CD4-positive, alpha-beta T cell treated with Interleukin-15 for 4 hours (primary cell): ENCODE data around the gene SLC4A7.
"Not testable (repeated sequence)": the region's sequence is repeated elsewhere in the genome, so short reads cannot be mapped to it uniquely, and the experiment has no call there.

Experiments
- DNase-seq: peaks from one replicate; pipeline ENCODE4 v3.0.0-alpha.2; 2020; ENCODE audit warnings: low spot score

SLC4A7 gene

GRCh38 chr3:27358372-27358771 is 125.8 kb downstream of the SLC4A7 start:
- DNase-seq: no peak

GRCh38 chr3:27357665-27358258 is 126.4 kb downstream of the SLC4A7 start:
- DNase-seq: peak; percentile 73

GRCh38 chr3:27356976-27357375 is 127.2 kb downstream of the SLC4A7 start:
- DNase-seq: no peak

- no peak for DNase-seq
Measured at GRCh38 chr3:27354588-27355203, 129.5 kb downstream of the SLC4A7 start.

- no peak for DNase-seq
Measured at GRCh38 chr3:27354161-27354560, 130.0 kb downstream of the SLC4A7 start.

GRCh38 chr3:27353221-27353620 is 131.0 kb downstream of the SLC4A7 start:
- DNase-seq: no peak

GRCh38 chr3:27352047-27352446 is 132.1 kb downstream of the SLC4A7 start:
- no peak for DNase-seq

GRCh38 chr3:27349832-27350231 is 134.4 kb downstream of the SLC4A7 start:
- no peak for DNase-seq

- no peak for DNase-seq
Measured at GRCh38 chr3:27345959-27346865, 138.0 kb downstream of the SLC4A7 start.

- peak; percentile 14 for DNase-seq
Measured at GRCh38 chr3:27345493-27345892, 138.7 kb downstream of the SLC4A7 start.

GRCh38 chr3:27345045-27345444 is 139.1 kb downstream of the SLC4A7 start:
- no peak for DNase-seq

- no peak for DNase-seq
Measured at GRCh38 chr3:27344192-27344591, 140.0 kb downstream of the SLC4A7 start.

- DNase-seq: no peak
Measured at GRCh38 chr3:27342267-27342666, 141.9 kb downstream of the SLC4A7 start.

GRCh38 chr3:27340534-27340933 is 143.7 kb downstream of the SLC4A7 start:
- DNase-seq: no peak

GRCh38 chr3:27335571-27335970 is 148.6 kb downstream of the SLC4A7 start:
- DNase-seq: no peak

- DNase-seq: no peak
Measured at GRCh38 chr3:27333843-27334242, 150.3 kb downstream of the SLC4A7 start.

- DNase-seq: not testable (repeated sequence)
Measured at GRCh38 chr3:27328982-27329762, 155.0 kb downstream of the SLC4A7 start.

- no peak for DNase-seq
Measured at GRCh38 chr3:27326629-27327545, 157.3 kb downstream of the SLC4A7 start.

GRCh38 chr3:27326202-27326601 is 158.0 kb downstream of the SLC4A7 start:
- no peak for DNase-seq

GRCh38 chr3:27325419-27325818 is 158.8 kb downstream of the SLC4A7 start:
- DNase-seq: no peak

GRCh38 chr3:27324686-27325085 is 159.5 kb downstream of the SLC4A7 start:
- no peak for DNase-seq
